Measurements from ENCODE around the gene PRPS1. TPM values are rescaled to one million over a fixed set of nuclear protein-coding genes. Genes with fewer than 3 reads are reported as not detected.

The PRPS1 gene
- total and polyA plus RNA-seq, 2 of the 13 experiments (the other 11 are each of a cell fraction or from before 2014, with no cell fraction given): 33.7 to 54.4 TPM

GRCh38 chrX:107691024-107691448 lies 62.7 kb downstream of the PRPS1 start (continued):
- no peak for TF ChIP-seq CENPBD1 (CRISPR knock-in tag; IDR thresholded peaks at IDR 0.05; ENCODE audit: borderline replicate concordance, low read depth)
- TF ChIP-seq HMGA1 (CRISPR knock-in tag; conservative IDR thresholded peaks at IDR 0.05): no peak
- TF ChIP-seq ZNF598 (CRISPR knock-in tag; IDR thresholded peaks at IDR 0.05; ENCODE audit: borderline replicate concordance): no peak
- TF ChIP-seq YEATS2 (CRISPR knock-in tag; IDR thresholded peaks at IDR 0.05; ENCODE audit: borderline replicate concordance): no peak
- TF ChIP-seq NR1H2 (CRISPR knock-in tag; IDR thresholded peaks at IDR 0.05; ENCODE audit: borderline replicate concordance, low read depth): no peak

- TF ChIP-seq ZNF256 (CRISPR knock-in tag; conservative IDR thresholded peaks at IDR 0.05) (no peak), RBAK (CRISPR knock-in tag; IDR thresholded peaks at IDR 0.05) (no peak), PRDM15 (CRISPR knock-in tag; IDR thresholded peaks at IDR 0.05) (no peak), ZNF34 (CRISPR knock-in tag; IDR thresholded peaks at IDR 0.05; ENCODE audit: borderline replicate concordance) (no peak), ZNF879 (CRISPR knock-in tag; IDR thresholded peaks at IDR 0.05) (no peak), ZNF160 (CRISPR knock-in tag; IDR thresholded peaks at IDR 0.05) (no peak), ZBTB7B (CRISPR knock-in tag; IDR thresholded peaks at IDR 0.05) (no peak), HNF1A (IDR thresholded peaks at IDR 0.05; ENCODE audit: low read depth) (no peak), HNF1A (CRISPR knock-in tag; IDR thresholded peaks at IDR 0.05; ENCODE audit: borderline replicate concordance) (no peak), KDM6A (CRISPR knock-in tag; IDR thresholded peaks at IDR 0.05; ENCODE audit: low read depth) (no peak)
- Histone ChIP-seq H3K9ac (ENCODE audit: insufficient read depth, low read depth, low read length) (no peak overlapping the region), H3K27ac (ENCODE audit: extremely low read length, insufficient read depth, low read length) (no peak overlapping the region), H3K36me3 (replicated peaks in 1 of 2; ENCODE audit: control insufficient read depth in 1 of 2, insufficient read depth in 2 of 2, low read length in 2 of 2) (no peaks in the 10 kb centered on the region), H3K79me2 (ENCODE audit: insufficient read depth, low read length) (no peaks in the 10 kb centered on the region), H3K27me3 (ENCODE audit: control insufficient read depth in 1 of 2, insufficient read depth in 2 of 2, low read length in 2 of 2) (no peaks in the 10 kb centered on the region), H4K20me1 (ENCODE audit: insufficient read depth, low read length) (no peaks in the 10 kb centered on the region), H3K4me1 (ENCODE audit: insufficient read depth, low read length) (no peaks in the 10 kb centered on the region), H3K4me2 (ENCODE audit: low read depth, low read length) (no peak overlapping the region), H2AFZ (ENCODE audit: low read length) (no peak overlapping the region), H3K9me3 (ENCODE audit: low read length) (no peaks in the 10 kb centered on the region), H3K4me3 (replicated peaks in 1 of 3; ENCODE audit: insufficient read depth in 1 of 3, low read depth in 2 of 3, low read length in 3 of 3) (no peak overlapping the region)
- DNase-seq (ENCODE audit: low spot score) (no peak), FAIRE-seq (no peak), ATAC-seq (no peak)
- ChIA-PET POLR2A (no interaction called here), CTCF (ENCODE audit: low intra/inter-chr PET ratio, low total read pairs) (no interaction called here)
- WGBS (ENCODE audit: low lambda C conversion rate): 90% methylated on average over 2 of the region's 2 CpGs
- in situ Hi-C loops (cut with HindIII; ENCODE audit: extremely low pct_ligation_motif_present, low pct_unique_long_range_greater_than_20kb): no loop called here
- intact Hi-C loops (cut with micrococcal nuclease; ENCODE audit: unreplicated experiment): no loop called here
- no TSS peak for BruUV-seq (replicated peaks)
Measured at GRCh38 chrX:107699616-107700015, 71.3 kb downstream of the PRPS1 start.

Measured in HepG2 (cell line).